OCI-LY7 (cell line): Measurements from ENCODE around the gene SERTAD2. TPM values are rescaled to one million over a fixed set of nuclear protein-coding genes. Genes with fewer than 3 reads are reported as not detected.

ENCODE experiments used
- BruUV-seq: library from RNA; stranded (reverse); fragments of 400-500 nt; replicated peaks from 2 replicates; lab custom pipeline; 2021; lab: Mats Ljungman, UMichigan
- CTCF ChIA-PET: fragments of 300-600 bp; sonication (Branson Sonifier 250); formaldehyde crosslinking; loops from one replicate; lab custom pipeline; 2022; ENCODE audit warnings: antibody characterized with exemption; ENCODE audit not compliant: unreplicated experiment; lab: Charles Lee
- POLR2A ChIA-PET: fragments of 300-600 bp; sonication (Branson Sonifier 250); formaldehyde crosslinking; loops from one replicate; lab custom pipeline; 2022; ENCODE audit warnings: antibody characterized with exemption; lab: Charles Lee
- DNase-seq: peaks from one replicate; pipeline ENCODE4 v3.0.0-alpha.2; 2015; ENCODE audit warnings: low spot score
- H2AFZ ChIP-seq: fragments of 200-600 bp; sonication (generic), shearing (Covaris generic); 2 replicates; pipeline ENCODE4 v1.6.1; 2014; ENCODE audit warnings: mild to moderate bottlenecking, antibody characterized with exemption, low read length, moderate library complexity
- H3K27ac ChIP-seq: fragments of 200-600 bp; sonication (generic); 2 replicates; pipeline ENCODE4 v1.5.1; 2014; ENCODE audit warnings: mixed run types, low read depth, mild to moderate bottlenecking, moderate library complexity, low read length, inconsistent platforms; ENCODE audit not compliant: poor library complexity, severe bottlenecking
- H3K36me3 ChIP-seq: fragments of 200-600 bp; sonication (generic); 2 replicates; pipeline ENCODE4 v1.6.1; 2014; ENCODE audit warnings: mild to moderate bottlenecking, antibody characterized with exemption, low read length, moderate library complexity, mixed read lengths; ENCODE audit not compliant: insufficient read depth
- H3K4me1 ChIP-seq: fragments of 200-600 bp; sonication (generic); 2 replicates; pipeline ENCODE4 v1.5.1; 2014; ENCODE audit warnings: mild to moderate bottlenecking, low read length; ENCODE audit not compliant: insufficient read depth, poor library complexity, severe bottlenecking
- H3K4me2 ChIP-seq: fragments of 200-600 bp; sonication (generic); 2 replicates; pipeline ENCODE4 v1.6.1; 2014; ENCODE audit warnings: mild to moderate bottlenecking, low read length
- H3K4me3 ChIP-seq: fragments of 200-600 bp; sonication (generic); 2 replicates; pipeline ENCODE4 v1.5.1; 2014; ENCODE audit warnings: mild to moderate bottlenecking, low read depth, low read length; ENCODE audit not compliant: poor library complexity, severe bottlenecking
- H3K79me2 ChIP-seq: fragments of 200-600 bp; sonication (generic); 2 replicates; pipeline ENCODE4 v1.6.1; 2016; ENCODE audit warnings: low read depth, mild to moderate bottlenecking, low read length, moderate library complexity, mixed read lengths; ENCODE audit not compliant: insufficient read depth
- H3K9me2 ChIP-seq: fragments of 200-600 bp; sonication (generic); 2 replicates; pipeline ENCODE4 v1.6.1; 2016; ENCODE audit warnings: mild to moderate bottlenecking, low read length, mixed read lengths; ENCODE audit not compliant: insufficient read depth
- H3K9me3 ChIP-seq: fragments of 200-600 bp; sonication (generic); 2 replicates; pipeline ENCODE4 v1.6.1; 2014; ENCODE audit warnings: mild to moderate bottlenecking, mixed run types, low read length, mixed read lengths
- H4K20me1 ChIP-seq: fragments of 200-600 bp; sonication (generic); 2 replicates; pipeline ENCODE4 v1.6.1; 2014; ENCODE audit warnings: mild to moderate bottlenecking, antibody characterized with exemption, low read length, moderate library complexity, mixed read lengths; ENCODE audit not compliant: insufficient read depth
- CTCF ChIP-seq: fragments of 200-600 bp; sonication (generic); conservative IDR thresholded peaks from 2 replicates; pipeline ENCODE4 v1.5.1; 2014; ENCODE audit warnings: mild to moderate bottlenecking, antibody characterized with exemption, low read length, moderate library complexity, mixed read lengths
- EZH2phosphoT487 ChIP-seq: fragments of 200-600 bp; sonication (generic); IDR thresholded peaks from 2 replicates; pipeline ENCODE4 v1.6.1; 2018; ENCODE audit warnings: low read depth, borderline replicate concordance, mild to moderate bottlenecking, mixed run types, antibody characterized with exemption, low read length, moderate library complexity, mixed read lengths
- intact Hi-C: fragments of 100-400 bp; cut with micrococcal nuclease; formaldehyde crosslinking; loops from one replicate; pipeline ENCODE4 v1.10.0; 2022; ENCODE audit not compliant: unreplicated experiment
- total RNA-seq, 2 experiments: library from RNA; depleted of rRNA in 1 of 2; stranded (reverse); fragments of >200 nt in 1 of 2; shearing (Covaris generic) in 1 of 2; gene quantifications; 2 replicates each; pipeline ENCODE4 v1.2.3, GENCODE V29; 2014 to 2022

SERTAD2 gene
- total RNA-seq, 2 experiments from 2014 or later = 11.5 to 54.5 TPM

- Histone ChIP-seq H3K4me2 (no peak overlapping the region), H3K9me3 (no peaks in the 10 kb centered on the region), H4K20me1 (no peaks in the 10 kb centered on the region), H3K9me2 (no peaks in the 10 kb centered on the region), H3K79me2 (no peaks in the 10 kb centered on the region), H3K27ac (no peak overlapping the region), H3K4me3 (no peak overlapping the region), H3K4me1 (no peaks in the 10 kb centered on the region), H2AFZ (no peak overlapping the region), H3K36me3 (no peaks in the 10 kb centered on the region)
- TF ChIP-seq EZH2phosphoT487 (no peak), CTCF (no peak)
- POLR2A ChIA-PET = interaction anchor here (0.6 to 1.3 kb wide), 6 partner anchors 8 to 544 kb away, joined by 3 to 7 read pairs (median 4); no protein-coding TSS in a partner anchor
- DNase-seq = no peak
- BruUV-seq = no TSS peak
- intact Hi-C loops = no loop called here
- CTCF ChIA-PET = interaction anchor here (0.9 to 1.0 kb wide), 2 partner anchors 13 to 204 kb away, joined by 3 read pairs; no protein-coding TSS in a partner anchor
Observed at GRCh38 chr2:64615192-64615763, 38.4 kb downstream of the SERTAD2 start.

GRCh38 chr2:64613276-64613675 is 40.4 kb downstream of the SERTAD2 start:
- H3K9me3 ChIP-seq = no peaks in the 10 kb centered on the region
- BruUV-seq = no TSS peak
- DNase-seq = no peak
- H3K79me2 ChIP-seq = no peaks in the 10 kb centered on the region
- peaks cover 10% of the 10 kb centered on the region for H3K4me1 ChIP-seq
- no peaks in the 10 kb centered on the region for H3K36me3 ChIP-seq
- H2AFZ ChIP-seq = no peak overlapping the region
- CTCF ChIA-PET = no interaction called here
- H3K4me2 ChIP-seq = no peak overlapping the region
- POLR2A ChIA-PET = no interaction called here
- no peak for TF ChIP-seq CTCF
- no peak for TF ChIP-seq EZH2phosphoT487
- intact Hi-C loops = no loop called here
- H3K4me3 ChIP-seq = no peak overlapping the region
- no peak overlapping the region for H3K27ac ChIP-seq
- no peaks in the 10 kb centered on the region for H3K9me2 ChIP-seq
- no peaks in the 10 kb centered on the region for H4K20me1 ChIP-seq

- BruUV-seq = no TSS peak
- no peak for DNase-seq
- intact Hi-C loops = no loop called here
- no peak for TF ChIP-seq EZH2phosphoT487
- no peak for TF ChIP-seq CTCF
- H2AFZ ChIP-seq = no peak overlapping the region
- no peaks in the 10 kb centered on the region for H3K9me2 ChIP-seq
- CTCF ChIA-PET = no interaction called here
- H3K4me2 ChIP-seq = no peak overlapping the region
- no peak overlapping the region for H3K4me3 ChIP-seq
- peaks cover 10% of the 10 kb centered on the region for H3K4me1 ChIP-seq
- H3K36me3 ChIP-seq = no peaks in the 10 kb centered on the region
- H4K20me1 ChIP-seq = no peaks in the 10 kb centered on the region
- POLR2A ChIA-PET = no interaction called here
- no peaks in the 10 kb centered on the region for H3K9me3 ChIP-seq
- H3K79me2 ChIP-seq = no peaks in the 10 kb centered on the region
- H3K27ac ChIP-seq = no peak overlapping the region
Observed at GRCh38 chr2:64612575-64613195, 41.0 kb downstream of the SERTAD2 start.
